HG03439 (cell line): ENCODE results near the gene C20orf173.
"Not testable (repeated sequence)": the region's sequence is repeated elsewhere in the genome, so short reads cannot be mapped to it uniquely, and the experiment has no call there.

Source experiments
- ATAC-seq: cut with Tn5 transposase; IDR thresholded peaks from one replicate; pipeline ENCODE4 v1.9.1; 2021; ENCODE audit warnings: mild to moderate bottlenecking, moderate library complexity; ENCODE audit not compliant: unreplicated experiment

C20orf173 gene

DNA sequence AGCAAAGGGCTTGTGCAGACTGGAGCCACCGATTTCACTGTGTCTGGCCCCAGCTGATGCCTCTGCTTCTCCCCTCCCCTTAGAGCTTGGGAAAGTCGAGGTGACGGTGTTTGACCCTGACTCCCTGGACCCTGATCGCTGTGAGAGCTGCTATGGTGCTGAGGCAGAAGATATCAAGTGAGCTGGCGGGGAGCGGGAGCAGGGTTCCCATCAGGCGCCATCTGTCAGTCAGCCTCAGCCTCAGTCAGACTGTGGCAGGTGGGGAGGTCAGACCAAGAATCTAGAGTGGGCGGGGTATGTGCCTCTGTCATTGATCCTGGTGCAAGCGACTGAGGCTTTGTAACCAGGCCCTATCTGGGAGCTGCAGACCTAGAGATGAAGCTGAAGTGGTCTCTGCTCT, 17.9 kb upstream of the C20orf173 start:
- ATAC-seq: no peak

DNA sequence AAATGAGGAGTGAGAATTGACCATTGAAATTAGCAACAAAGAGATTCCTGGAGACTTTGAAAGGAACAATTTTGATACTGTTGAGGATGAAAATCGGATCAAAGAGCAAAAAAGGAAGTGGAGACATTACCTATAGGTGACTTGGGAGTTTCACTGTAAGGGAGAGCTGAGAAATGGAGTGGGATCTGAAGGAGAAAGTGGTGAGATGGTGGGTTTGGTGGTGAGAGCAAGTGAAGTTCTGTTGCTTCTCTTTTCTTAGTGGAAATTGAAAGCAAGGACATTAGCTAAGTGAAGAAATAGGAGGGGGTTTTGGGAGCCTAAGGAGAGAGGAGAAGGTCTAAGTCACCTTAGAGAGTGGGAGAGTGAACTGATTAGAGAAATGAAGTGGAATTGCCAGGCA, 16.7 kb upstream of the C20orf173 start:
- no peak for ATAC-seq

DNA sequence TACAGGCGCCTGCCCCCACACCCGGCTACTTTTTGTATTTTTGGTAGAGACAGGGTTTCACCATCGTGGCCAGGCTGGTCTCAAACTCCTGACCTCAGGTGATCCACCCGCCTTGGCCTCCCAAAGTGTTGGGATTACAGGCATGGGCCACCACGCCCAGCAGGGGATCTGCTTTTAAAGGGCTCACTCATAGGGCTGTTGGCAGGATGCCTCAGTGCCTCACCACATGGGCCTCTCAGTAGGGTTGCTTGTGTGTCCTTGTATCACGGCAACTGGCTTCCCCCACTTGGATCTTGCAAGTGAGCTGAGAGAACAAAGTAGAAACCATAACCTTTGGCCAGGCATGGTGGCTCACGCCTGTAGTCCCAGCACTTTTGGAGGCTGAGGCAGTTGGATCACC, 15.5 kb upstream of the C20orf173 start:
- not testable (repeated sequence) for ATAC-seq

DNA sequence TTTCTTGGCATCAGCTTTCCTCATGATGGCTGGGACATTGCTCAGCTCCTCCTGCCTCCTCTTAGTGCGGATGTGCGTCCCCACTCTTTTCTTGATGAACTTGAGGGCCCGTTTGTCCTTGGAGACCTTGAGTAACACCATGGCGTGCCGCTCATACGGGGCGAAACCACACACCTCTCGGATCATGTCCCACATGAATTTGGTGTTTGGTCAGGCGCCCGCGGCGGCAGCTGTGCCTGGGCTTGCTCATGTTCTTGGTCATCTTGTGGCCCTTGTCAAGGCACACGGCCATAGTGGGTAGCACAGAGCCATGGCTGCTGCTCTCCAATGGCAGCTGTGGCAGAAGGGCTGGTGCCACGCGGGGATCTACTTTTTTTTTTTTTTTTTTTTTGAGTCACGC, 15.0 kb upstream of the C20orf173 start:
- ATAC-seq: no peak

DNA sequence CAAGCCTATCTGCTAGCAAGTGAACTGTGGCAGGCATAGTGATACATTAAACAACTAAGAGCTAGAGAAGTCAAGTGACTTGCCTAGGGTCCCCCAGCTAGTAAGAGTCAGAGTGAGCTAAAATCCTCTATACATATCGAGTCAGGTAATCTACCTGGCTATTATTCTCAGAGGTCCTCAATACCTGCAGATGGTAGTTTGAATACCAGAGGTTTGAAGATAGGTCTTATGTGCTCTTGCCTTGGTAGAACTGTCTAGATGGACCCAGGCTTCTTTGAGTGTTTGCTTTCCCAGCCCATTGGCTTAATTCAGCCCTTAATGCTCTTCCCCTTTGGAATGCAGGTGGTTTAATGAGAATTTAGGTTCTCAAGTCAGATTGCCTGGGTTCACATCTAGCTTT, 13.5 kb upstream of the C20orf173 start:
- no peak for ATAC-seq

DNA sequence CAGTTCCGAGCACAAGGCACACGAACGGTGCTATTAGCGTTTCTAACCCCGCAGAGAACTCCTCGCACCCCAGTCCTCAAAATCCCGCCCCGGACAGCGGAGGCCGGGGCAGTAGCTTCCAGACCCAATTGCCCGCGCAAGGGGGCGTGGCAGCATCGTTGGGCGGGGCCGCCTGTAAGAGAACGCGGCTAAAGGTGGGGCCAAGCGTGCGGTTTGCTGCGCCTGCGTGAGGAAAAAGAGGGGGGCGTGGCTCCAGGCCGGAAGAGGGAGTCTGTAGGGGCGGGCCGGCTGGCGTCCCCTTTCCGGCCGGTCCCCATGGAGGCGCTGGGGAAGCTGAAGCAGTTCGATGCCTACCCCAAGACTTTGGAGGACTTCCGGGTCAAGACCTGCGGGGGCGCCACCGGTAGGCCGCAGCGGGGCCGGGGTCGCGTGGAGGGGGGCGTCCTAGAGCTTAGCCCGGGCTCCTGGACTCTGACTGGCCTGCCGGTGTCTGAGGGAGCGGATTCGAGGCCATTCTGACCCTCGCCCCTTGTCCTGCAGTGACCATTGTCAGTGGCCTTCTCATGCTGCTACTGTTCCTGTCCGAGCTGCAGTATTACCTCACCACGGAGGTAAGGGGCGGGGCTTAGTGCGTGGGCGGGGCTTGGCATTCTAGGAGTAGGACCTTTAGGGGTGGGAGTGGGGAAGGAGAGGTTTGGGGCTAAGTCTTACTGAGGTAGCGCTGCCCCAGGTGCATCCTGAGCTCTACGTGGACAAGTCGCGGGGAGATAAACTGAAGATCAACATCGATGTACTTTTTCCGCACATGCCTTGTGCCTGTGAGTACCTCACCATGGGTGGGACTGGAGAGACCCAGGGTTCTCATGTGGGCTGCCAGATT, 12.6 kb upstream of the C20orf173 start, which contains the start of gene ERGIC3:
TSS of gene ERGIC3 (plus strand) at position 296 of the 880 bp plus-strand sequence. CDS start at position 316, 20 bp downstream.
- peak; percentile 90 for ATAC-seq

DNA sequence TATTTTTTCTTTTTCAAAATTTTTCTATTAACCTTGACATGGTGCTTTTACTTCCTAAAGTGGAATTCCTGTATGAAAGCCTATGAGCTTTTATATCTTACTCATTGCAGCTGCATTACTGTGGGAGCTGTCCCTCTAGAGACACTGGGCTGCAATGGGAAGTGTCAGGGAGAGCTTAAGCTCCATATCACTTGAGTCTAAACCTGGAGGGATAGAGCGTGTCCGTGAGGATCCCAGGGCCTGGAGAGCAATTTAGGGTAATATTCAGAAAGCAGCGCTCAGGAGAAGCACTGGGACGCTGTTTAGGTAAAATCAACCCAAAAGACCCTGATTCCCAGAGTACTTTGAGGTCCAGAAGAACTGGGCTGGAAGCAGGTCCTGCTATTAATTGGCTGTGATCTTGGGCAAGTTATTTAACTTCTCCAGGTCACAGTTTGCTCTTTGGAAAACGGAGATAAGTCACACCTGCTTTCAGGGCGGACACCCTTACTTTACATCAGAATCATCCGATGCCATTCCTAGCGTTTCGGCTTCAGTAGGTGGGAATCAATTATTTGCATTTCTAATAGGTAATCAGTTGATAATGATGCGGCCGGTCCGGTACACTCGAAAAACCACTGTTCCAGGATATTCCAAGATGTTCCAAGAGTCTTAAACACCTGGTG, 11.8 kb upstream of the C20orf173 start:
- peak; percentile 4 for ATAC-seq

DNA sequence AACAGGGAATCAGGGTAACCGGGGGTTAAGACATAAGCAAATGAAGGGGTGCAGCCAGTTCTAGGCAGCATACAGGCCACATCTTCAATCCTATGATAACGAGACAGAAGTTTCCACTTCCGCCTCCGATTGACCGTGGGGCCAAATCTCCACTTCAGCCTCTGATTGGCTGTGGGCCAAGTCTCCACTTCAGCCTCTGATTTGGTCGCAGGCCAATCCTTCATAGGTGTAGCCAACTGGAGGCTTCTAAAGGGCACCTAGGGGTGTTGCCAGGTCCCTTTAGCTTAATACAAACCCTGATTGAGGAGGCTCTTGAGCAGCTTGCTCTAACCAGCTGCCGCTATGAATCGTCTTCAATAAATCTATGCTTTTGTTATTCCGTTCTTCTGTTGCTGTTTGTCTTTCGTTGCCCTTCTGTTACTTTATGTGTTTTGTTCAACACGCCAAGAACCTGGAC, 10.3 kb upstream of the C20orf173 start:
- peak; percentile 44 for ATAC-seq

DNA sequence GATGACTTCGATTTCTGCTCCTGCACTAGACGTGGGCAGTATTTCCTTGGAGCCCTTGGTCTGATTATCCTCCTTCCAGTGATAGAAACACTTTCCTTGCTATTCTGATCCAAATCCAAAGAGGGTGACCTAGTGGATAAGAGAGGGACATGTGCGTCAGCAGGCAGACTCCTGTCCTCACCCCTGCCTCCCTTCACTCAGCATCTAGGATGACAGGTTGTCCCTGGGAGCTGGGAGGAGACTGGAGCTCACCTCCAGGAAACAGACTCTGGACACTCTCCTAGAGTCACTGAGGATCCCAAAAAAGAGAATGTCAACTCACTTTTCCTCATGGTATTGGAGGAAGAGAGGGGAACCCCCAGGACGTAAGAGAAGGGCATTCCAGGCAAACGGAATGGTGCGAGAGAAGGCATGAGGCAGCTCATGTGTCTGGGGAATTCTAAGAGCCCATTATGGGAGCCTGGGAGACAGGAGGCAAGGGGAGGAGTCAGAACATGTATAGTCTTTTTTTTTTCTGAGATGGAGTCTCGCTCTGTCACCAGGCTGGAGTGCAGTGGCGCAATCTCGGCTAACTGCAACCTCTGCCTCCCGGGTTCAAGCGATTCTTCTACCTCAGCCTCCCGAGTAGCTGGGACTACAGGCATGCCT, 2.2 kb downstream of the C20orf173 start:
- no peak for ATAC-seq

DNA sequence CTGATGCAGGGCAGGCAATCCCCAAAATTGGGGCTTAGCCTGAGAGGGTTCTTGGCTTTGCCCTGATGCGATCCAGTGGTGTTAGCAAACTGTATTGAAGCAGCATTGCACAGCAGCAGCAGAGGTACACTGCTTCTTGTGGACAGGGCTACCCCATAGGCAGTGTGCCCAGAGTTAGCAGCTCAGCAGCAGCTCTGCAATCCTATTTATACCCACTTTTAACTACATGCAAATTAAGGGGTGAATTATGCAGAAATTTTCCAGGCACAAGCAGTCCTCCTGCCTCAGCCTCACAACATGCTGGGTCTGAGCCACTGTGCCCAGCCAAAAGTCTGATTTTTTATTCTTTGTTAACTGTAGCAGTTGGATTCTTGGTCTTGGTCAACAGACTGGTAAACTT, 3.8 kb downstream of the C20orf173 start:
- no peak for ATAC-seq

DNA sequence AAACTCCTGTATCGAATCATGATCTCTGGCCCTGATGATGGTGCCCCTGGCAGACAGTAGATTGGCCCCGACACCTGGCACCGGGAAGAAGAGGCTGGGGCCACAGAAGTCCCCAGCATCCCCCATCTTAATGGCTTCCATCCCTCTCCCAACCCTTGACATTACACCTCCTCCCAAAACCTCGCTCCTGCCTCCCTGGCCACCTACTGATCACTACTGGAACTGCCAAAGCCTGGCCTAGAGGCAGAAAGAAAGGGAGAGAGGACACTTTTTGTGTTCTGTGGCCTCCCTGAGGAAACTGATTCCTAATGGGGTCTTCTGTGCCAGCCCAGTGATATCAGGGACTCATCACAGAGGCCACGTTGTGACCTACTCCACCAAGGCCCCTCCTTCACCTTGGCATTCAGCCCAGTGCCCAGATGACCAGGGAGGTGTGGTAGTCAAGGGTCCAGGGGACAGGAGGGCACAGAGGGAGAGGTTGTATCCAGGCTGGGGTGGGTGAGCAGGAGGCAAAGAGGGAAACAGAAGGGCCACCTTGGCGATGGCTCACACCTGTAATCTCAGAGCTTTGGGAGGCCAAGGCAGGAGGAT, 6.1 kb downstream of the C20orf173 start:
- no peak for ATAC-seq

DNA sequence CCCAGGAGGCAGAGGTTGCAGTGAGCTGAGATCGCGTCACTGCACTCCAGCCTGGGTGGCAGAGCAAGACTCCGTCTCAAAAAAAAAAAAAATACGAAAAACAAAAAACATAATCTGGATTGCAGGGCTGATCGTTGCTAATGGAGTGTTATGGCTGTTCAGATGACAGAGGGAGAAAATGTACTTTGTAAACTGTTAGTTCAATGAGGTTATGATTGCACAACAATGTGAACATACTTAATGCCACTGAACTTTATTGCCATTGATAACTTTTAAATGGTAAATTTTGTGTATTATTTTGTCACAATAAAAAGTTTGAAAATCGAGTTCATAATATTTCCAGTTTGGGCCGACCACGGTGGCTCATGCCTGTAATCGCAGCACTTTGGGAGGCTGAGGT, 10.5 kb downstream of the C20orf173 start:
- no peak for ATAC-seq

DNA sequence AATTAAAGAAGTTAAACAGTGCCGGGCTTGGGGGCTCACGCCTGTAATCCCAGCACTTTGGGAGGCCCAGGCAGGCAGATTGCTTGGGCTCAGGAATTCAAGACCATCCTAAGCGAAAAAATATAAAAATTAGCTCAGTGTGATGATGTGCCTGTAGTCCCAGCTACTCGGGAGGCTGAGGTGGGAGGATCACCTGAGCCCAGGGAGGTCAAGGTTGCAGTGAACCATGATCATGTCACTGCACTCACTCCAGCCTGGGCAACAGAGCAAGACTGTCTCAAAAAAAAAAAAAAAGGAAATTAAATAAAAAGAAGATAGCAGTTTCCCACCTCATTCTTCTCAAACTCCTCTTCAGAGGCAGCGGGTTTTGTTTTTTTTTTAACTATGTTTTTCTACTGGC, 11.7 kb downstream of the C20orf173 start:
- ATAC-seq: not testable (repeated sequence)

DNA sequence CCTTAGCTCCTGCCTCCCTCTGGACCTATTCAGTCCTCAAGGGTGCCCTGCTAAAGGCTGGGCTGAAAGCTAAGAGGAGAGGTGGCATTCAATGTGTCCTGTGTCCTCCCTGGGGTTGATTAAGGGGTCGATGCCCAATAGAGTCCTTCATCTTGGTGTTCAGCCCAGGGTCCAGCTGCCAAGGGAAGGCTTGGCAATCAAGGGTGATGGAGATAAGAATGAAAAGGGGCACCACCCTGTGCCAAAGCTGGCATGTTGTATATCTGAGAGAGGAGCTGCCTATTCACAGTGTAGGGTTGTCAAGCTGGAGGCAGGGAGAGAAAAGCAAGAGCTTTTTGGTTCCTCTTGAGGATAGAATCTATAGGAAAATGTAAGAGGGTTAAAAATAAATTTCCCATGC, 12.3 kb downstream of the C20orf173 start:
- ATAC-seq: no peak

DNA sequence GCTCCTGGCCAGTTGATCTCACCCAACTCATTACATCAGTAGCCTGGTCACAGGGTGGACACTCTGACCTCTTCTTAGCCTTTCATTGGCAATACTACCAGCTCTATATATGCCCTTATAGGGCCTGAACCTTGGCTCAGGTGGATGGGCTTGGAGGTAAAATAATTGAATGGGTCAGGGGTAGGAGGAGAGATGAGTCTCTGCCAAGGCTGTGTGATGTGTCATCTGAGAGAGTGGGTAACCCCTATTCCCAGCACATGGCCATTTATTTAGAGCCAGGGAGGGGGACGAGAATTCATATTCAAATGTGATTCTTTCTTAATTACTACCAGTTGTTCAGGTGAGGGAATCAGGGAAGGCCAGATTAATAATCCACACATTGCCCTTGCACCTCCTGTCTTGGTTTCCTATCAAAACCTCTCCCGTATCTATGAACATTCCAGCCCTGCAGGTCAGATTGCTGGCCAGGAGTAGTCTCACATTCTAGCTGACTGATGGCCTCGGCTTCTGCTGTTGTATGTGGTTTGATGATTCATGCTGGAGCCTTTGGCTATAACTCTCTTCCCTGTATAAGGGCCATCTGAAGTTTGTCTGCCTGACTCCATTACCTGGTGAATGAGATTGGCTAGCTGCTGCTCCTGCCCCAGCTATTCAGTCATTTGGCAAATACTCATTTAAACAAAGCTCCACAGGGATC, 13.4 kb downstream of the C20orf173 start:
- ATAC-seq: no peak

DNA sequence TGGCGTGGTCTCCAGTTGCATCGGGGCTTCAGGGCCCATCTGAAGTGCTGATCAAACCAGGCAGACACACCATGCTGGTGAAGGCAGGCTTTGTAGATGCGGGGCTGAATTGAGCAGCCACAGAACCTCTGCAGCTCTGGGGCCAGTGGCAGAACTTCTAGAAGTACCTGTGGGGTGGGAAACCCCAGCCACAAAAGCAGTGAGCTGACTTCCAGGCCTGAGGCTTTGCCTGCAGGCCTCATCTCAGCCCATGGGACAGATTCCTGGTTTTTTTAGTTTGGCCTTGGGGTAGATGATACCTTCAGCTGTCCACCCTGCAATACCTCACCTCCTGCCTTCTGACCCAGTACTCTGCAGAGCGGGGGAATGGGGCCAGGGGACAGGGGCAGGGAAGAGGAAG, 14.1 kb downstream of the C20orf173 start:
- no peak for ATAC-seq

DNA sequence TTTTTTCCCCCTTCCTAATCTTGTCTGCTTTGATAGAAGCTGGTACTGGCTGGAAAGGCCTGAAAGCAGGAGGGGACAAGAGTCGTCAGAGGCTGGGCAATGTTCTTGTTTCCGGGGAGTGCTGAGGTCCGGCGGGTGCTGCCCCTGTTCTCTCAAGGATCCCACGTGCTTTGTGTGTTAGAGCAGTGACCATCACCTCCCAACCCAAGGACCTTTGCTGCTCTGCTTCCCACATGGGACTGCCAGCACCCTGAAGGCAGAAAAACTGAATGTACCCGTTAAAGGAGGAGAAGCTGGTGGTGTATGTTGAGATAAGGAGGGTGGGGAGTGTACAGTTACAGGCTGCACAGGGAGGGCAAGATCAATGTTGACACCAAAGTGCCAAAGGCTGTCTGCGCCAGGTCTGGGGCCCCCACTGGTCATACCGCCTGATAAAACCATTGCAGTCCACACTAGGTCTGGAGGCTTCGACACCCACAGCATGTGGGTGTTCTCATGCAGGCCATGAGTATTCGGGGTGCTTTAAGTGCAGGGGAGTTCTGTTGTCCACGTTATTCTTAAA, 15.0 kb downstream of the C20orf173 start:
- no peak for ATAC-seq

DNA sequence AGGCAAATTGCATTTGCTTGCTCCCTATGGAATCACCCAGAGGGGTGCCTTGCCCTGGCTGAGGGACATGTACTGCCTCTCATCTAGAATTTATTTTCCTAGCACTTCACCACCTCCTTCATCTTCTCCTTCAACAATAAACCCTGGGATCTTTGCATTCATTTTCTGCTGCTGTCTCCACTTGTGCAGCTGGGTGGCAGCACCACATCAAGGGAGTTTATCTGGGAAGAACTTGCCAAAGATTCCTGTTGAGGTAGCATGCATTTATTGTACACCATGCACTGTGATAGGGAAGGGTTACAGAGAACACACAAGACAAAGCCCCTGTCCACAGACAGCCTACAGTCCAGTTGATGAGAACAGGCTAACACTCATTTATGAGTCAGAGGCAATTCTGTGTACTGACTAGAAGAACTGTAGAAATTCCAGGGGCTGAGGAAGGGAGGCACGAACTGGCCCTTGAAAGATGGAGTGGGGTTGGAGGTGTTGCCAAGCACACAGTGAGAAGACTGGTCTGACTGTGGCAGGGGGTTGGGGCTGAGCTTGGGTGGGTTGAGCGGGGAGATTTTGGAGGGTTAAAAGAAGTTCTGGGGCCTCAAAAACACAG, 17.5 kb downstream of the C20orf173 start:
- no peak for ATAC-seq

DNA sequence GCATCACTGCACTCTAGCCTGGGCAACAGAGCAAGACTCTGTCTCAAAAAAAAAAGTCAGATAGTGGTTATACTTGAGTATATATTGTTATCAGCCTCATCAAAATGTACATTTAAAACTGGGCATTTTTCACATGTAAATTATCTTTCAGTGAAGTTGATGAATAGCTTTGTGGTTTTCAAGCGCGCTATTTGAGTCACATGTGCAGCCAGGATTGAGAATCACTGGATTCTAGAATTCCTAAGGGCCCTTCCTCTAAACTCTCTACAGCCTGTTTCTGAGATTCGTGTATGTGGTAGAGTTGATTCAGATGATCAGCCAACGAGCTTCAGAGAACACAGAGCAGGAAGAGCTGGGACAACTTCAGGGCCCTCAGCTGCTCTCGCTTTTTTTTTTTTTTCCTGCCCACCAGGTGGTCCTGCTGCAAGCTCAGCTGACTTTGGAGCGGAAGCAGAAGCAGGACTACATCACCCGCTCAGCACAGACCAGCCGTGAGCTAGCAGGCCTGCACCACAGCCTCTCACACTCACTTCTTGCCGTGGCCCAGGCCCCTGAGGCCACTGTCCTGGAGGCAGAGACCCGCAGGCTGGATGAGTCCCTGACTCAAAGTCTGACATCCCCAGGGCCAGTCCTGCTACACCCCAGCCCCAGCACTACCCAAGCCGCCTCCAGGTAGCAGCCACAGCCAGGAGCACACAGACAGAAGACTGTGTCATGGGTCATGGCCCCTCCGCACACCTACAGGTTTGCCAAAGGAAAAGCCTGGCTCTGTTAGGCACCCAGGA, 18.3 kb downstream of the C20orf173 start:
- ATAC-seq: no peak
